PC-3 (cell line): ENCODE measurements around the gene CHST2. TPM values are rescaled to one million over a fixed set of nuclear protein-coding genes. Genes with fewer than 3 reads are reported as not detected.
A peak's percentile ranks its signal among the peaks of the same experiment; 100 is the strongest.

ENCODE experiments used
- ATAC-seq: fragments of 200-7000 bp; cut with Tn5 transposase; 2 replicates; pipeline ENCODE4 v1.9.1; 2020; ENCODE audit warnings: mild to moderate bottlenecking, moderate library complexity
- BruUV-seq: library from RNA; stranded (reverse); fragments of 400-500 nt; replicated peaks from 2 replicates; lab custom pipeline; 2021; lab: Mats Ljungman, UMichigan
- CTCF ChIA-PET: fragments of 300-600 bp; sonication (Branson Sonifier 250); formaldehyde crosslinking; loops from one replicate; lab custom pipeline; 2022; ENCODE audit warnings: antibody characterized with exemption; lab: Charles Lee
- POLR2A ChIA-PET: fragments of 300-600 bp; sonication (Branson Sonifier 250); formaldehyde crosslinking; loops from one replicate; lab custom pipeline; 2022; ENCODE audit warnings: antibody characterized with exemption; ENCODE audit not compliant: unreplicated experiment; lab: Charles Lee
- DNase-seq: peaks from one replicate; pipeline ENCODE4 v3.0.0-alpha.2; 2015
- H2AFZ ChIP-seq: fragments of 300-600 bp; sonication (generic); 2 replicates; pipeline ENCODE4 v1.6.0; 2016; ENCODE audit warnings: antibody characterized with exemption, low read length
- H3F3A ChIP-seq: fragments of 300-600 bp; sonication (generic); one replicate; pipeline ENCODE4 v1.6.0; 2017; ENCODE audit warnings: antibody characterized with exemption, low read length, control low read depth, mild to moderate bottlenecking; ENCODE audit not compliant: unreplicated experiment
- H3K27ac ChIP-seq: fragments of 300-600 bp; sonication (generic); 2 replicates; pipeline ENCODE4 v1.5.1; 2016; ENCODE audit warnings: mild to moderate bottlenecking, low read length
- H3K27me3 ChIP-seq: fragments of 300-600 bp; sonication (generic); 2 replicates; pipeline ENCODE4 v1.6.1; 2016; ENCODE audit warnings: low read length, mixed read lengths
- H3K36me3 ChIP-seq: fragments of 300-600 bp; sonication (generic); 2 replicates; pipeline ENCODE4 v1.6.1; 2016; ENCODE audit warnings: low read depth, mixed run types, low read length, mixed read lengths
- H3K4me1 ChIP-seq: fragments of 300-600 bp; sonication (generic); 2 replicates; pipeline ENCODE4 v1.5.1; 2016; ENCODE audit warnings: low read length; ENCODE audit not compliant: insufficient read depth
- H3K4me2 ChIP-seq: fragments of 300-600 bp; sonication (generic); 2 replicates; pipeline ENCODE4 v1.6.0; 2016; ENCODE audit warnings: low read length
- H3K4me3 ChIP-seq: fragments of 300-600 bp; sonication (generic); 2 replicates; pipeline ENCODE4 v1.5.1; 2016; ENCODE audit warnings: mild to moderate bottlenecking, low read length, mixed read lengths
- H3K79me2 ChIP-seq: fragments of 300-600 bp; sonication (generic); 2 replicates; pipeline ENCODE4 v1.6.1; 2017; ENCODE audit warnings: low read length, mixed read lengths
- H3K9ac ChIP-seq: fragments of 300-600 bp; sonication (generic); 2 replicates; pipeline ENCODE4 v1.6.0; 2016; ENCODE audit warnings: mild to moderate bottlenecking, low read length
- H3K9me2 ChIP-seq: fragments of 300-600 bp; sonication (generic); replicated peaks from 2 replicates; pipeline ENCODE4 v1.6.1; 2016; ENCODE audit warnings: mixed run types, low read length, mixed read lengths
- H3K9me3 ChIP-seq: fragments of 300-600 bp; sonication (generic); 2 replicates; pipeline ENCODE4 v1.6.1; 2016; ENCODE audit warnings: low read length, mixed read lengths
- H4K20me1 ChIP-seq: fragments of 300-600 bp; sonication (generic); 2 replicates; pipeline ENCODE4 v1.6.1; 2016; ENCODE audit warnings: low read length, mixed read lengths
- EZH2 ChIP-seq: fragments of 300-600 bp; sonication (generic); IDR thresholded peaks from one replicate; pipeline ENCODE4 v1.6.1; 2017; ENCODE audit warnings: antibody characterized with exemption, mild to moderate bottlenecking, low read length; ENCODE audit not compliant: unreplicated experiment
- EZH2phosphoT487 ChIP-seq: fragments of 300-600 bp; sonication (generic); IDR thresholded peaks from 2 replicates; pipeline ENCODE4 v1.6.1; 2018; ENCODE audit warnings: mild to moderate bottlenecking, antibody characterized with exemption, low read length, borderline replicate concordance
- intact Hi-C: fragments of 100-400 bp; cut with micrococcal nuclease; formaldehyde crosslinking; loops from 2 replicates; pipeline ENCODE4 v1.9.0; 2023
- total RNA-seq: library from RNA; depleted of rRNA; stranded (reverse); fragments of >200 nt; gene quantifications from 2 replicates; pipeline ENCODE4 v1.2.3, GENCODE V29; 2014
- TF ChIP-seq, protein P1 (sequence below): fragments of 300-600 bp; sonication (generic); conservative IDR thresholded peaks from 2 replicates; pipeline ENCODE4 v1.5.1; 2017; ENCODE audit warnings: antibody characterized with exemption, low read depth, mild to moderate bottlenecking, low read length

Gene CHST2
- total RNA-seq, 1 experiment from 2014 or later: 6.7 TPM

DNA sequence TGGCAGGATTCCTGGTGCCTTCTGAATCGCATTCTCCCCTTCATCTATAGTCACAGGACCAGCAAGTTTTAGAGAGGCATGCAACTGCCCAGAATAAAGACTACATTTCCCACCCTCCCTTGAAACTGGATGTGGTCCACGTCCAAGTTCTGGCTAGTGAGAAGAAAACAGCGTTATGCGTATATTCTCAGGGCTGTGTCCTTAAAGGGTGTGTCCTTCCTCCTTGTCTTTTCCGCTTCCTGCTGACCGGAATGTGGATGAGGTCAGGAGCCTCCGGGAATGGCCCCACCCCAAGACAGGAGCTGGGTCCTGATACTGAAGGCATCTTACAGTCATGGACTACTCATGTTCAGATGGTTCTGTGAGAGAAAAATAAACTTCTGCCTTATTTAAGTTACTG is 20.2 kb downstream of the CHST2 start:
- peak; percentile 72 for DNase-seq
- intact Hi-C loops: loop anchor here (5.0 kb wide), 2 partner anchors 143 to 303 kb away; no protein-coding TSS in a partner anchor
- peak overlapping the region; percentile 40 for H3K4me2 ChIP-seq

DNA sequence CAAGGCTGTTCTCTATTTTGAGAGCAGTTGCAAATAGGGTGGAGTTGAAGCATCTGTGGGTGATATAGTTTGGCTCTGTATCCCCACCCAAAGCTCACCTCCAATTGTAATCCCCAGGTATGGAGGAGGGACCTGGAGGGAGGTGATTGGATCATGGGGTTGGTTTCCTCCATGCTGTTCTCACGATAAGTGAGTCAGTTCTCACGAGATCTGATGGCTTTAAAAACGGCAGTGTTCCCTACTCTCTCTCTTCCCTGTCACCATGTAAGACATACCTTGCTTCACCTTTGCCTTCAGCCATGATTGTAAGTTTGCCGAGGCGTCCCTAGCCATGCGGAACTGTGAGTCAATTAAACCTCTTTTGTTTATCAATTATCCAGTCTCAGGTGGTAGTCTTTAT is 21.0 kb downstream of the CHST2 start:
- peaks cover 17% of the 10 kb centered on the region for H3K4me1 ChIP-seq
- POLR2A ChIA-PET: no interaction called here
- no peak for ATAC-seq
- no peaks in the 10 kb centered on the region for H3K79me2 ChIP-seq
- H3K4me2 ChIP-seq: no peak overlapping the region
- H4K20me1 ChIP-seq: no peaks in the 10 kb centered on the region
- intact Hi-C loops: no loop called here
- H3K27me3 ChIP-seq: no peaks in the 10 kb centered on the region
- H2AFZ ChIP-seq: no peak overlapping the region
- no peak overlapping the region for H3K27ac ChIP-seq
- no peaks in the 10 kb centered on the region for H3K9me3 ChIP-seq
- no peak overlapping the region for H3K9ac ChIP-seq
- BruUV-seq: no TSS peak
- no peaks in the 10 kb centered on the region for H3K9me2 ChIP-seq
- no peaks in the 10 kb centered on the region for H3K36me3 ChIP-seq
- no peaks in the 10 kb centered on the region for H3F3A ChIP-seq
- TF ChIP-seq, protein P1, sequence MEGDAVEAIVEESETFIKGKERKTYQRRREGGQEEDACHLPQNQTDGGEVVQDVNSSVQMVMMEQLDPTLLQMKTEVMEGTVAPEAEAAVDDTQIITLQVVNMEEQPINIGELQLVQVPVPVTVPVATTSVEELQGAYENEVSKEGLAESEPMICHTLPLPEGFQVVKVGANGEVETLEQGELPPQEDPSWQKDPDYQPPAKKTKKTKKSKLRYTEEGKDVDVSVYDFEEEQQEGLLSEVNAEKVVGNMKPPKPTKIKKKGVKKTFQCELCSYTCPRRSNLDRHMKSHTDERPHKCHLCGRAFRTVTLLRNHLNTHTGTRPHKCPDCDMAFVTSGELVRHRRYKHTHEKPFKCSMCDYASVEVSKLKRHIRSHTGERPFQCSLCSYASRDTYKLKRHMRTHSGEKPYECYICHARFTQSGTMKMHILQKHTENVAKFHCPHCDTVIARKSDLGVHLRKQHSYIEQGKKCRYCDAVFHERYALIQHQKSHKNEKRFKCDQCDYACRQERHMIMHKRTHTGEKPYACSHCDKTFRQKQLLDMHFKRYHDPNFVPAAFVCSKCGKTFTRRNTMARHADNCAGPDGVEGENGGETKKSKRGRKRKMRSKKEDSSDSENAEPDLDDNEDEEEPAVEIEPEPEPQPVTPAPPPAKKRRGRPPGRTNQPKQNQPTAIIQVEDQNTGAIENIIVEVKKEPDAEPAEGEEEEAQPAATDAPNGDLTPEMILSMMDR: no peak
- TF ChIP-seq EZH2phosphoT487 (no peak), EZH2 (no peak)
- DNase-seq: no peak
- CTCF ChIA-PET: no interaction called here
- H3K4me3 ChIP-seq: no peak overlapping the region

More for the DNA sequence above, 20.2 kb downstream of the CHST2 start:
- Histone ChIP-seq H3K4me3 (no peak overlapping the region), H3K27me3 (no peaks in the 10 kb centered on the region), H4K20me1 (no peaks in the 10 kb centered on the region), H3F3A (no peaks in the 10 kb centered on the region), H2AFZ (peak overlapping the region; percentile 54), H3K27ac (peak overlapping the region; percentile 36), H3K4me1 (peaks cover 23% of the 10 kb centered on the region), H3K36me3 (no peaks in the 10 kb centered on the region), H3K9me2 (no peaks in the 10 kb centered on the region), H3K9me3 (no peaks in the 10 kb centered on the region), H3K79me2 (no peaks in the 10 kb centered on the region), H3K9ac (no peak overlapping the region)
- peak; percentile 87 for ATAC-seq
- ChIA-PET POLR2A (no interaction called here), CTCF (no interaction called here)
- no TSS peak for BruUV-seq
- TF ChIP-seq EZH2: no peak
- no peak for TF ChIP-seq EZH2phosphoT487
- TF ChIP-seq, protein P1: no peak

DNA sequence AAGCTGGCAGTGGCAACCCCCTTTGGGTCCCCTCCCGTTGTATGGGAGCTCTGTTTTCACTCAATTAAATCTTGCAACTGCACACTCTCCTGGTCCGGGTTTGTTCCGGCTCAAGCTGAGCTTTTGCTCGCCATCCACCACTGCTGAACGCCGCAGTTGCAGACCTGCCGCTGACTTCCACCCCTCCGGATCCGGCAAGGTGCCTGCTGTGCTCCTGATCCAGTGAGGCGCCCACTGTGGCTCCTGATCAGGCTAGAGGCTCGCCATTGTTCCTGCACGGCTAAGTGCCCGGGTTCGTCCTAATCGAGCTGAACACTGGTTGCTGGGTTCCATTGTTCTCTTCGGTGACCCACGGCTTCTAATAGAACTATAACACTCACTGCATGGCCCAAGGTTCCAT is 22.8 kb downstream of the CHST2 start:
- Histone ChIP-seq H3K9me3 (no peaks in the 10 kb centered on the region), H3K27me3 (no peaks in the 10 kb centered on the region), H3K27ac (no peak overlapping the region), H2AFZ (no peak overlapping the region), H3K36me3 (no peaks in the 10 kb centered on the region), H3K9me2 (no peaks in the 10 kb centered on the region), H3K4me2 (no peak overlapping the region), H3F3A (no peaks in the 10 kb centered on the region), H3K79me2 (no peaks in the 10 kb centered on the region), H4K20me1 (no peaks in the 10 kb centered on the region), H3K9ac (no peak overlapping the region), H3K4me3 (no peak overlapping the region), H3K4me1 (peaks cover 14% of the 10 kb centered on the region)
- ChIA-PET CTCF (no interaction called here), POLR2A (no interaction called here)
- no TSS peak for BruUV-seq
- TF ChIP-seq, protein P1: no peak
- no peak for TF ChIP-seq EZH2phosphoT487
- TF ChIP-seq EZH2: no peak
- no peak for DNase-seq
- intact Hi-C loops: no loop called here
- ATAC-seq: no peak
